Suppressor macrophage (primary cell): ENCODE measurements around the gene TMEM14B.
"Not testable (repeated sequence)": the region's sequence is repeated elsewhere in the genome, so short reads cannot be mapped to it uniquely, and the experiment has no call there.

Experiments used
- DNase-seq, 4 experiments: peaks; one replicate each; pipeline ENCODE4 v3.0.0-alpha.2; 2020 to 2022

The TMEM14B gene

GRCh38 chr6:10749734-10750133 is 2.1 kb downstream of the TMEM14B start:
- DNase-seq, result no peak

- not testable (repeated sequence) for DNase-seq
Observed at GRCh38 chr6:10750568-10750967, 3.0 kb downstream of the TMEM14B start.

- not testable (repeated sequence) for DNase-seq
Observed at GRCh38 chr6:10751757-10752156, 4.2 kb downstream of the TMEM14B start.

DNA sequence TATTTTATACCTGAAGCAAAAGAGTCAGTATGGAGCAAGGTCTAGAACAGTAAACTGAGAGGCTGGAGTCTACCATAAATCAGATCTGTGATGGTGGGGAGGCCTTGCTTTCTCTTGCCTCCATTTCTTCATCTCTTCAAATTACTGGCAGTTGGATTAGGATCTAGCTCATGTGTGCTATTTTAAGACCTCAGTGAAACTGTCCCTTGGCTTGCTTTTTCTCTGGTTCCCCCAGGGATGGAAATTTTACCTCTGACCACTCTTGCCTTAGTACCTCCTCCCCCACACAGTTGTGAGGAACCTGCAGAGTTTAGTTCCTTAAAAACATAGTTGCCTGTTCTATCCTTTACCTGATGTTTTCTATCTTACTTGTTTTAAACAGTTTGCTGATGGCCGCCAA is 8.5 kb downstream of the TMEM14B start:
- no peak for DNase-seq

GRCh38 chr6:10759312-10759839 is 11.8 kb downstream of the TMEM14B start:
- DNase-seq, result peak; percentile 19 to 61 (median 38)

GRCh38 chr6:10759884-10760329 is 12.3 kb downstream of the TMEM14B start:
- DNase-seq, result no peak

GRCh38 chr6:10763006-10763405 is 15.4 kb downstream of the TMEM14B start:
- DNase-seq, result peak in 2 of 4 experiments; percentile 10 to 22

DNA sequence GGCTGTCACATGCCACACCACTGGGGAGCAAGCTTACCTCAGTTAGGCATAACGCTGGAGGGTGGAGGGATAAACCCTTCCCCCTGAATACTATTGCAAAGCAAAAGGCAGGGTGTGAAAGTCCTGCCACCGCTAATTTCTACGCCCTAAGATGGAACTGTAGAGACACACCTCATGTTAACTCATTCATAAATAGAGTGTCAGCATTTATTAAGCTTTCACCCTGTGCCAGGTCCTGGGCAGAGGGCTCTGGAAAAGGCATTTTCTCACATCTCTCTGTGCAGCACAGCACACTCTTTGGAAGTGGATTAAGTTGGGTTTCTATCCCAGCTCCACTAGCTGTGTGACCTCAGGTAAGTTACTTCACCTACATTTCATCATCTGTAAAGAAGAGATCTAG is 21.8 kb downstream of the TMEM14B start:
- no peak for DNase-seq

GRCh38 chr6:10771371-10771894 is 23.8 kb downstream of the TMEM14B start:
- no peak for DNase-seq

GRCh38 chr6:10778230-10778629 is 30.6 kb downstream of the TMEM14B start:
- DNase-seq, result no peak

- no peak for DNase-seq
Observed at GRCh38 chr6:10779076-10779475, 31.5 kb downstream of the TMEM14B start.

GRCh38 chr6:10791673-10792072 is 44.1 kb downstream of the TMEM14B start:
- DNase-seq, result no peak

DNA sequence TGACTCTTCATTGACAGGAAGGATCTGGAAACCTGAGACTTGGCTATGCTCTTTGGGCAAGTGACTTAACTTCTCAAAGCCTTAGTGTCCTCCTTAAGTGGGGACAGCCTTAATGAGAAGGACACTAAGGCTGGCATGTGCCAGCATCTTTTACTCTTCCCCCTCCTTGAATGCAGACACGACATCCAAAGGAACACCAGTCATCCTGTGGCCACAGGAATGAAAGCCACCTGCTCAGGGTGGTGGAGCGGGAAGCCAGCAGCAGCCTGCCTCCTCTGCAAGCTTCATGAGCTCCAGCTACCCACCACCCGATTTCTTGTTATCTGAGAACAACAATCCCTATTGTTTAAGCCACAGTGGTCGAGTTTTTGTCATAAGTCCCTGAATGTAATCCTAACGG is 44.5 kb downstream of the TMEM14B start:
- no peak for DNase-seq

DNA sequence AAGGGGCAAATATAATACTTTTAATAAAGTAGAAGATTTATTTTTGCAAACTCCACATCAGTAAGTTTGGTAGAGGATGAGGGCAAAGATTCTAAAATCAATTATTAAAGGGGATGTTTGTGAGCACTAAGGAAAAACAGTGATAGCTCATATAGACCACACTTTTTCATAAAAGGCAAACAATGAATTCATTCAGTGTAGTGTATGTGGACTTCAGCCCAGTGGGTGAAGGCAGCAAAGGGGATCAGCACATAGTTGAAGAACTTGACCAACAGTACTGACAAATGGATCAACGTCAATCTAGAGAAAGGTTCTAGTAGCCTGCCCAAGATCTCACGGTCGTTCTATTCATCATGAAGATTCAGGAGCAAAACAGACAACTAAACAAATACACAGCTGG is 45.4 kb downstream of the TMEM14B start:
- no peak for DNase-seq

- no peak for DNase-seq
Observed at GRCh38 chr6:10793695-10794094, 46.1 kb downstream of the TMEM14B start.

DNA sequence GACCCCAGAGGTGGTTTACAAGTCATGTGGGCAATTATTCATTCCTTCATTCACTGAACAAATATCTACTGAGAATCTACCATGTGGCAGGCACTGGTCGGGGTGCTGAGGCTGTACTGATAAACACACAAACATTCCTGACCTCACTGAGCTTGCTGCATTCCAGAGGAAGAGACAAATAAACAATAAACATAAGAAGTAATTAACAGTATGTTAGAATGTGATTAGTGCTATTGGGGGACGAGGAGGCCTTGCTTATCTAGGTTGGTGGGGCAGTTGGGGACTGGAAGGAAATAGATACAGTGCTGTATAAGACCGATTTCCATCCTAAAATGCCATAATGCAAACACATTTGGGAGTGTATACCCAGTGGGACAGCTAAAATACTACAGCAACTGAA is 46.6 kb downstream of the TMEM14B start:
- DNase-seq, result no peak

DNA sequence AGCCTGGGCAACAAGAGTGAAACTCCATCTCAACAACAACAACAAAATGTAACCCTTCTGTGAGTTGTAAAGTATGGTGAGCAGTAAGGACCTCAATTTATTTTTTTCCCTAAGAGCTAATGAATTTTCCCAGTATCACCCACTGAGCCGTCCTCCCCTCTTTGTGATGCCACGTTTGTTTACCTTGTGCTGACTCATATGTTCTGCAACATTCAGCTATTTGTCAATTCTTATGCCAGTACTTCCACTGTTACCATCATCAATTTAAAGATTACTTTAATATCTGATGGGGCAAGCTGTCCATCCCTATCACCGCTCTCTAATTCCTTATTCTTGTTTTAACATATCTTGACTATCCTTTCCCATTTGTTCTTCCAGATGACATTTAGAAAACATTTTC is 53.2 kb downstream of the TMEM14B start:
- peak in 1 of 4 experiments; percentile 2 for DNase-seq

DNA sequence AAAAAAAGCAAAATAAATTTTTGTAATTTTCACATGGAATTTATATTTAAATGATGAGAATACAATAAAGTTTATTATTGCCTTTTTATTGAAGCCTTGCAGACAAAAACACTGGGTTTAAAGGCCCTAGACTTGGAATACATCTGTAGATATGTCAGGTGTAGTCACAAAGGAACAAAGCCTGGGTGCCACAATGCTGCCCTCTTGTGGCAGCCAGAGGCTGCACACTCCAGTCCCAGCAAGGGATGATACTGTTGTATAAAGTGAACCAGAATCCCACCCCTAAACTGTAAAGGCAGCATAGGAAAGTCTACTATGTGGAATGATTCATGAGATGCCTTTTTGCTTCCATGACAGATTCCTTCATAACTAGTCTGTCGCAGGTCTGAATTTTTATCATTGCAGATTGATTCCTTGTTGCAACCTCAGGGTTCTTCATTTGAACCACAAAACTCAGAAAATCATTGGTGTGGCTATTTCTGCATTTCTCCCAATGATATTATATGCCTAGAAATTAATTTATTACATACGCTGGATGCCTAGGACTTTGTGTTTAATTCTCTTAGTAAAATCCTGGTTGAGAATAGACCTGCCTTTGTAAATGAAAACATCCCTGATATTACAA is 53.7 kb downstream of the TMEM14B start:
- DNase-seq, result peak; percentile 59 to 74 (median 68)
